Calu3 (cell line): ENCODE measurements around the gene STX2. TPM values are rescaled to one million over a fixed set of nuclear protein-coding genes. Genes with fewer than 3 reads are reported as not detected.

Source experiments
- BruUV-seq: library from RNA; stranded (reverse); fragments of 400-500 nt; replicated peaks from 2 replicates; lab custom pipeline; 2021; lab: Mats Ljungman, UMichigan
- CTCF ChIA-PET: fragments of 300-600 bp; sonication (Branson Sonifier 250); formaldehyde crosslinking; loops from one replicate; lab custom pipeline; 2022; ENCODE audit warnings: antibody characterized with exemption; lab: Charles Lee
- DNase-seq: peaks from one replicate; pipeline ENCODE4 v3.0.0; 2022
- H3K27ac Mint-ChIP-seq: one replicate; pipeline ENCODE4 v1.8.0; 2022; ENCODE audit warnings: mixed read lengths; ENCODE audit not compliant: unreplicated experiment
- H3K27me3 Mint-ChIP-seq: one replicate; pipeline ENCODE4 v1.8.0; 2022; ENCODE audit warnings: mixed read lengths; ENCODE audit not compliant: unreplicated experiment
- H3K36me3 Mint-ChIP-seq: one replicate; pipeline ENCODE4 v1.8.0; 2022; ENCODE audit warnings: mild to moderate bottlenecking, moderate library complexity, mixed read lengths; ENCODE audit not compliant: insufficient read depth, unreplicated experiment
- H3K4me1 Mint-ChIP-seq: one replicate; pipeline ENCODE4 v1.8.0; 2022; ENCODE audit warnings: mild to moderate bottlenecking, low read depth, mixed read lengths; ENCODE audit not compliant: unreplicated experiment
- H3K4me3 Mint-ChIP-seq: one replicate; pipeline ENCODE4 v1.8.0; 2022; ENCODE audit warnings: mild to moderate bottlenecking, low read depth, moderate library complexity, mixed read lengths; ENCODE audit not compliant: unreplicated experiment
- H3K9me3 Mint-ChIP-seq: one replicate; pipeline ENCODE4 v1.8.0; 2022; ENCODE audit warnings: low read depth, mixed read lengths; ENCODE audit not compliant: unreplicated experiment
- CTCF ChIP-seq: fragments of 200-600 bp; IDR thresholded peaks from one replicate; pipeline ENCODE4 v1.8.0; 2022; ENCODE audit warnings: antibody characterized with exemption; ENCODE audit not compliant: unreplicated experiment
- intact Hi-C: fragments of 100-400 bp; cut with micrococcal nuclease; formaldehyde crosslinking; loops from one replicate; pipeline ENCODE4 v1.10.0; 2022; ENCODE audit not compliant: unreplicated experiment
- total RNA-seq: library from RNA; stranded (reverse); gene quantifications from 2 replicates; pipeline ENCODE4 v1.2.3, GENCODE V29; 2022

STX2 gene
- total RNA-seq, 1 experiment from 2014 or later = 26.7 TPM

GRCh38 chr12:130744274-130744673, 94.8 kb downstream of the STX2 start:
- intact Hi-C loops = no loop called here
- H3K36me3 Mint-ChIP-seq = no peaks in the 10 kb centered on the region
- no peak for TF ChIP-seq CTCF
- H3K27me3 Mint-ChIP-seq = peaks cover 16% of the 10 kb centered on the region
- no TSS peak for BruUV-seq
- no peaks in the 10 kb centered on the region for H3K4me1 Mint-ChIP-seq
- no peak overlapping the region for H3K4me3 Mint-ChIP-seq
- no peak overlapping the region for H3K27ac Mint-ChIP-seq
- no peaks in the 10 kb centered on the region for H3K9me3 Mint-ChIP-seq
- CTCF ChIA-PET = no interaction called here
- no peak for DNase-seq

DNA sequence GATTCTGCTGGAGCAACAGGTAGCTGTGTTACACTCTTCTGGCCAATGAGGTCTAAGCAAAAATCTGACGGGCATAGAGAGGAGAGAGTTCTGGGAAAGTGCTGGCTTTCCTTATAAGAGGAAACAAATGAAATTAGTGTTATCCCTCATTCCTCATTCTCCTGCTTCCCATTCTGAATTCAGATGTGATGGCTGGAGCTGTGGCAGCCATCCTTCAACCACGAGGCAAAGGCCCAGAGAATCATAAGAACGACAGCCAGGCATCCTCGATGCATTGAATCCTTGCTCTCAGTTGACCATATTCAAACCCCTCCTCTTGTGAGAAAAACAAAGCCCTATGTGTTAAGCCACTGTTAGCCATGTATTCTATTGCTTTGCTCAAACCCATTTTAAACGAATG, 95.4 kb downstream of the STX2 start:
- Mint-ChIP-seq H3K27ac (no peak overlapping the region), H3K27me3 (peaks cover 12% of the 10 kb centered on the region), H3K36me3 (no peaks in the 10 kb centered on the region), H3K9me3 (no peaks in the 10 kb centered on the region), H3K4me3 (no peak overlapping the region), H3K4me1 (no peaks in the 10 kb centered on the region)
- no TSS peak for BruUV-seq
- intact Hi-C loops = no loop called here
- no peak for TF ChIP-seq CTCF
- DNase-seq = no peak
- CTCF ChIA-PET = no interaction called here

DNA sequence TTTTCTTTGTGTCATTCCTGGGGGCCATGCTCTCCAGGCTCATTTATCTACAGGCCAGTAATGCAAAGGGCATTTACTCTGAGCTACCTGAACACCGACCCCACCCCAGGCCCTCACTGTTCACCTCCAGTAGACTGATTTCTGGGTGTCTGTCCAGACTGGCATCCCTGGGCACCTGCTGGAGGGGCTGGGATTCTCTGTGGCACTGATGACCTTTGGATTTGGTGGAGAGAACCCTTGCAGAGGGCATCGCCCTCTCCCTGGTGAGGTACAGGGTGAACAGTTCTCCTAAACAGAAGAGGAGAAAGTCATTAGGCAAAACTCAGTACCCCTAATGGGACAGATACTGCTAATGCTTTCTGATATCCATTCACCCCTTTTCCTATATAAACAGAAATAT, 95.9 kb downstream of the STX2 start:
- Mint-ChIP-seq H3K4me3 (no peak overlapping the region), H3K36me3 (no peaks in the 10 kb centered on the region), H3K4me1 (no peaks in the 10 kb centered on the region), H3K9me3 (no peaks in the 10 kb centered on the region), H3K27me3 (peaks cover 9% of the 10 kb centered on the region), H3K27ac (no peak overlapping the region)
- TF ChIP-seq CTCF = no peak
- CTCF ChIA-PET = no interaction called here
- intact Hi-C loops = no loop called here
- no peak for DNase-seq
- no TSS peak for BruUV-seq

GRCh38 chr12:130742716-130743115, 96.3 kb downstream of the STX2 start:
- Mint-ChIP-seq H3K9me3 (peaks cover 2% of the 10 kb centered on the region), H3K4me1 (no peaks in the 10 kb centered on the region), H3K27me3 (peaks cover 5% of the 10 kb centered on the region), H3K36me3 (no peaks in the 10 kb centered on the region), H3K27ac (no peak overlapping the region), H3K4me3 (no peak overlapping the region)
- DNase-seq = no peak
- CTCF ChIA-PET = no interaction called here
- intact Hi-C loops = no loop called here
- BruUV-seq = no TSS peak
- no peak for TF ChIP-seq CTCF
